Esophagus (tissue), 2 donors: Measurements from ENCODE around the gene RASGRP4. TPM values are rescaled to one million over a fixed set of nuclear protein-coding genes. Genes with fewer than 3 reads are reported as not detected.
"Not testable (repeated sequence)": the region's sequence is repeated elsewhere in the genome, so short reads cannot be mapped to it uniquely, and the experiment has no call there.

ENCODE experiments used
- H3K27ac ChIP-seq, 2 donors: one replicate each; pipeline ENCODE4 v1.5.1; 2013; ENCODE audit warnings: low read depth in 2 of 2, mild to moderate bottlenecking in 2 of 2, inconsistent platforms in 1 of 2, low read length in 1 of 2, moderate library complexity in 1 of 2
- H3K27me3 ChIP-seq, 2 donors: one replicate each; pipeline ENCODE4 v1.6.1; 2013; ENCODE audit warnings: low read length in 2 of 2, control low read depth in 1 of 2, mild to moderate bottlenecking in 1 of 2; ENCODE audit not compliant: insufficient read depth in 2 of 2, control insufficient read depth in 1 of 2
- H3K36me3 ChIP-seq, 2 donors: one replicate each; pipeline ENCODE4 v1.6.1; 2013; ENCODE audit warnings: low read length in 1 of 2; ENCODE audit not compliant: control insufficient read depth in 2 of 2, insufficient read depth in 2 of 2
- H3K4me1 ChIP-seq, 2 donors: one replicate each; pipeline ENCODE4 v1.6.1; 2013; ENCODE audit warnings: low read length in 1 of 2; ENCODE audit not compliant: control insufficient read depth in 2 of 2, insufficient read depth in 2 of 2
- H3K4me3 ChIP-seq, 2 donors: one replicate each; pipeline ENCODE4 v1.5.1; 2013; ENCODE audit warnings: low read length in 2 of 2, mild to moderate bottlenecking in 2 of 2, low read depth in 1 of 2, moderate library complexity in 1 of 2
- H3K9me3 ChIP-seq, 2 donors: one replicate each; pipeline ENCODE4 v1.6.1; 2013; ENCODE audit warnings: mild to moderate bottlenecking in 2 of 2, low read depth in 1 of 2, low read length in 1 of 2, moderate library complexity in 1 of 2; ENCODE audit not compliant: control insufficient read depth in 2 of 2, insufficient read depth in 1 of 2
- WGBS, 2 donors: extraction: QIAGEN DNeasy Blood & Tissue Kit; methylation state at CpG; one replicate each; pipeline ENCODE4 v1.1.7; 2013; 5-methylcytosine and 5-hydroxymethylcytosine counted together
- polyA plus RNA-seq, 2 donors: library from polyadenylated mRNA; stranded (reverse); fragments of 200-250 nt; gene quantifications; one replicate each; pipeline ENCODE4 v1.2.3, GENCODE V29; 2013
- donor health status: healthy with polysubstance abuse.
- donor health status: Bipolar disorder and iron deficiency.

RASGRP4 gene, protein sequence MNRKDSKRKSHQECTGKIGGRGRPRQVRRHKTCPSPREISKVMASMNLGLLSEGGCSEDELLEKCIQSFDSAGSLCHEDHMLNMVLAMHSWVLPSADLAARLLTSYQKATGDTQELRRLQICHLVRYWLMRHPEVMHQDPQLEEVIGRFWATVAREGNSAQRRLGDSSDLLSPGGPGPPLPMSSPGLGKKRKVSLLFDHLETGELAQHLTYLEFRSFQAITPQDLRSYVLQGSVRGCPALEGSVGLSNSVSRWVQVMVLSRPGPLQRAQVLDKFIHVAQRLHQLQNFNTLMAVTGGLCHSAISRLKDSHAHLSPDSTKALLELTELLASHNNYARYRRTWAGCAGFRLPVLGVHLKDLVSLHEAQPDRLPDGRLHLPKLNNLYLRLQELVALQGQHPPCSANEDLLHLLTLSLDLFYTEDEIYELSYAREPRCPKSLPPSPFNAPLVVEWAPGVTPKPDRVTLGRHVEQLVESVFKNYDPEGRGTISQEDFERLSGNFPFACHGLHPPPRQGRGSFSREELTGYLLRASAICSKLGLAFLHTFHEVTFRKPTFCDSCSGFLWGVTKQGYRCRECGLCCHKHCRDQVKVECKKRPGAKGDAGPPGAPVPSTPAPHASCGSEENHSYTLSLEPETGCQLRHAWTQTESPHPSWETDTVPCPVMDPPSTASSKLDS
- polyA plus RNA-seq, result under 1 TPM; 0.24 to 0.35 TPM

DNA sequence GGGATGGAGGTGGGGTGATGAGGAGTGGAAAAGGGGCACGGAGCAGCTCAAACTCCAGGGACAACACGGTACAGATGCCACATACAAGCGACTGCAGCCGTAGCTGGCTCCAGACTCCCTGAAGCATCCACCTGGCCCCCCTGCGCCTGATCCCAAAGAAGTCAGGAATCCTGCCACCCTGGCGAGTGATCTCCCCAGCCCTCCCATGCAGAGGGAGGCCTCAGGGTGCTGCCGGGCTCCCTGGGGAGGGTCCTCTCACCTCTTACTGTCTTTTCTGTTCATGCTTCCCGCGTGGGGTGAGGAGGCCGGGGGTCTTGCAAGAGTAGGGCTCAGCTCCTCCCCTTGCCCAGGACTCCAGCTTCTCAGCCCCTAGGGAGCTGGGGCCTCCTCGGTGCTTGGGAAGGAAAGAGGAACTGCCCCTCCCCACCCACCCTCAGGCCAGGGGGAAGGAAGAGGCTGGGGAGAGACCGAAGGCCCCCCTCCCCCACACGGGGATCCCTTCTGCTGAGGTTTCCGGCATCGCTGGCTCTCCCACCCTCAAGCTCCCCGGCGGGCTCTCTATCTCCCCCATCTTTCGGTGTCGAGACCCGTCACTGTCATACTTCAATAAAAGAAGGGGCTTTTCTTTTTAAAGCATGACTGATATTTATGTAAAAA is at the start of gene RASGRP4:
Gene RASGRP4 (minus strand): TSS at position 410 of the 657 bp plus-strand sequence. CDS start 128 bp downstream, at position 282.
- Histone ChIP-seq H3K27me3 (no peaks in the 10 kb centered on the region), H3K4me1 (no peaks in the 10 kb centered on the region), H3K9me3 (no peaks in the 10 kb centered on the region), H3K27ac (no peak within 1 kb of the TSS), H3K36me3 (no peaks in the 10 kb centered on the region), H3K4me3 (no peak within 1 kb of the TSS)
- 31 to 40% methylated on average over 20 of the region's 20 CpGs for WGBS, 2 donors

DNA sequence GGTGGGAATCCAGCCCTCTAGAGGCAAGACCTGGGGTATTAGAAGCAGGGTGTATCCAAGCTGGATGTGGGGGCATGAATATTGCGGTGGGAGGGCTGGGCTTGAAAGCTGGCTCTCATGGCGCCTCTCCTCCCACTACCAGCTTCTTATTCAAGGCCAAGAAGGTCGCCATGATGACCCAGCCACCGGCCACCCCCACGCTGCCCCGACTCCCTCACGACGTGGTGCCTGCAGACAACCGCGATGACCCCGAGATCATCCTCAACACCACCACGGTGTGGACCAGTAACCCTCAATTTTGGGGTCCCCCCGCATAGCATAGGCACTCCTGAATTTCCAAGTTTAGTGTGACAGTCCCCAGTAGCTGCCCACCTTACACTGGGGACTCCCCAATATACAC is 49.2 kb upstream of the RASGRP4 start:
- WGBS, 2 donors, result 89 to 90% methylated on average over 13 of the region's 13 CpGs
- no peaks in the 10 kb centered on the region for H3K4me1 ChIP-seq
- no peak overlapping the region for H3K4me3 ChIP-seq
- no peaks in the 10 kb centered on the region for H3K36me3 ChIP-seq
- H3K27me3 ChIP-seq, result no peaks in the 10 kb centered on the region
- no peaks in the 10 kb centered on the region for H3K9me3 ChIP-seq
- no peak overlapping the region for H3K27ac ChIP-seq

DNA sequence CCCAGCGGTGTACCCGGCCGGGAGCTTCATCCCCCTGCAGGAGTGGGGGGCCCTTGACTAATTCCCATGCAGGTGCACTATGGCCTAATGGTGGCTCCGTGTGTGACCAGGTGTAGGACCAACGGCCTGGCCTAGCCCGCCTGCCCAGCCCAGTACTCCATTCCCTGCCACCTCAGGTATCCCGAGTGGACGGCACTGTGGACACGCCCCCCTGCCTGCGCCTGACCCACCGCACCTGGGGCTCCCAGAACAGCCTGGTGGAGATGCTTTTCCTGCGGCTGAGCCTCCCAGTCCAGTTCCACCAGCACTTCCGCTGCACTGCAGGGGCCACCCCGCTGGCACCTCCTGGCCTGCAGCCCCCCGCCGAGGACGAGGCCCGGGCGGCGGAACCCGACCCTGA is 47.2 kb upstream of the RASGRP4 start:
- Histone ChIP-seq H3K9me3 (peaks cover 0 to 2% of the 10 kb centered on the region in 2 donors), H3K27ac (no peak overlapping the region), H3K27me3 (peaks cover 0 to 2% of the 10 kb centered on the region in 2 donors), H3K4me3 (no peak overlapping the region), H3K36me3 (no peaks in the 10 kb centered on the region), H3K4me1 (no peaks in the 10 kb centered on the region)
- 88 to 89% methylated on average over 18 to 21 of the region's 21 CpGs for WGBS, 2 donors

GRCh38 chr19:38472725-38473124 is 46.7 kb upstream of the RASGRP4 start:
- H3K27me3 ChIP-seq, H3K36me3 ChIP-seq, H3K4me3 ChIP-seq, H3K4me1 ChIP-seq, H3K27ac ChIP-seq, H3K9me3 ChIP-seq: not testable (repeated sequence)
- 71 to 82% methylated on average over 4 of the region's 4 CpGs for WGBS, 2 donors

DNA sequence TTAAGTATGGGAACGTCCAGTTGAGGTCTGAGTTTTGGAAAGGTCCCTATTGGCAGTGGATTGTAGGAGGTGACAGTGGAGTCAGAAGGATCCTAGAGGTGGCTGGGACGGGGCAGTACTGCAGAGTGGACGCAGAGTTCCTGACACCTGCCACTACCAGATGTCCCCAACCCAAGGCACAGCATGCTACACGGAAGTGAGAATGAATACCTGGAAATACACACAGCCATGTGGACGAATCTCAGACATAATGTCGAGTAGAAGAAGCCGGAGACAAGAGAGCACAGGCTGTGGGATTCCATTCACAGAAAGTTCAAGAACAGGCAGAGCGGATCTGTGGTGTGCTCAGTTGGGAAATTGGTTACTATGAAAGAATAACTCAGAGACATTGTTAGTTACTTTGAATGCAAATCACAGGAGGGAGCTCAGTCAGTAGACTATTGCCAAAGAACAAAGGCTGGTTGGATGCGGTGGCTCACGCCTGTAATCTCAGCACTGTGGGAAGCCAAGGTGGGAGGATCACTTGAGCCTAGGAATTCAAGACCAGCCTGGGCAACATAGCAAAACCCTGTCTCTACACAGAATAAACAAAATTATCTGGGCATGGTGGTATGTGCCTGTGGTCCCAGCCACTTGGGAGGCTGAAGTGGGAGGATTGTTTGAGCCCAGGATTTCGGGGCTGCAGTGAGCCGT is 44.9 kb upstream of the RASGRP4 start:
- H3K36me3 ChIP-seq, result no peaks in the 10 kb centered on the region
- no peak overlapping the region for H3K27ac ChIP-seq
- WGBS, 2 donors, result 74 to 78% methylated on average over 12 of the region's 12 CpGs
- H3K4me3 ChIP-seq, result no peak overlapping the region
- no peaks in the 10 kb centered on the region for H3K4me1 ChIP-seq
- H3K27me3 ChIP-seq, result peaks cover 0 to 2% of the 10 kb centered on the region in 2 donors
- peaks cover 0 to 4% of the 10 kb centered on the region in 2 donors for H3K9me3 ChIP-seq

DNA sequence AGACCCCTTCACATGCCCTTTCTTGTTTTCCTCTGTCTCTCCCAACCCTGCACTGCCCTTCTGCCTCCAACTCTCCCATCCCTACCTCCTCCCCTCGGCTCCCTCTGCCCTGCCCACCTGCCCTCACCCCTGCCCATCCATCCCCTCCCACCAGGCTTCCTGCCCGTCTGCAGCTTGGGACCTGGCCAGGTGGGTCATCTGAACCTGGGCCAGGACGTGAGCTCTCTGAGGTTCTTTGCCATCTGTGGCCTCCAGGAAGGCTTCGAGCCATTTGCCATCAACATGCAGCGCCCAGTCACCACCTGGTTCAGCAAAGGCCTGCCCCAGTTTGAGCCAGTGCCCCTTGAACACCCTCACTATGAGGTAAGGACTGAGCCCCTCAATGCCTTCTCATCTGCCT is 43.1 kb upstream of the RASGRP4 start:
- H3K27me3 ChIP-seq, result peaks cover 0 to 2% of the 10 kb centered on the region in 2 donors
- no peaks in the 10 kb centered on the region for H3K4me1 ChIP-seq
- H3K9me3 ChIP-seq, result peaks cover 0 to 6% of the 10 kb centered on the region in 2 donors
- no peak overlapping the region for H3K27ac ChIP-seq
- 50 to 51% methylated on average over 5 of the region's 5 CpGs for WGBS, 2 donors
- H3K4me3 ChIP-seq, result no peak overlapping the region
- no peaks in the 10 kb centered on the region for H3K36me3 ChIP-seq

GRCh38 chr19:38467541-38468525 is 41.8 kb upstream of the RASGRP4 start:
- peaks cover 0 to 6% of the 10 kb centered on the region in 2 donors for H3K9me3 ChIP-seq
- 94 to 95% methylated on average over 17 of the region's 17 CpGs for WGBS, 2 donors
- H3K27me3 ChIP-seq, result peaks cover 0 to 2% of the 10 kb centered on the region in 2 donors
- no peaks in the 10 kb centered on the region for H3K36me3 ChIP-seq
- no peaks in the 10 kb centered on the region for H3K4me1 ChIP-seq
- no peak overlapping the region for H3K4me3 ChIP-seq
- H3K27ac ChIP-seq, result no peak overlapping the region

DNA sequence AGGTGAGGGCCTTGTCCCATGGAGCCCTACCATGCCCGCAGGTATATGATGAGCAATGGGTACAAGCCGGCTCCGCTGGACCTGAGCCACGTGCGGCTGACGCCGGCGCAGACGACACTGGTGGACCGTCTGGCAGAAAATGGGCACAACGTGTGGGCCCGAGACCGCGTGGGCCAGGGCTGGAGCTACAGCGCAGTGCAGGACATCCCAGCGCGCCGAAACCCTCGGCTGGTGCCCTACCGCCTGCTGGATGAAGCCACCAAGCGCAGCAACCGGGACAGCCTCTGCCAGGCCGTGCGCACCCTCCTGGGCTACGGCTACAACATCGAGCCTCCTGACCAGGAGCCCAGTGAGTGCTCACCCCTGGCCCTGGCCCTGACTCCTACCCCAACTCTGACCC is 40.0 kb upstream of the RASGRP4 start:
- Histone ChIP-seq H3K9me3 (peaks cover 0 to 6% of the 10 kb centered on the region in 2 donors), H3K27ac (no peak overlapping the region), H3K27me3 (peaks cover 0 to 2% of the 10 kb centered on the region in 2 donors), H3K4me1 (no peaks in the 10 kb centered on the region), H3K4me3 (no peak overlapping the region), H3K36me3 (no peaks in the 10 kb centered on the region)
- 93 to 95% methylated on average over 26 of the region's 26 CpGs for WGBS, 2 donors
